HCT116 (cell line): ENCODE measurements around the gene OSBP2.

Experiments used
- CBX3 ChIP-seq: IDR thresholded peaks from 2 replicates; pipeline ENCODE4 v1.6.1; 2012; ENCODE audit warnings: low read depth
- CEBPB ChIP-seq: IDR thresholded peaks from 2 replicates; pipeline ENCODE4 v1.6.1; 2012; ENCODE audit warnings: low read depth
- CTCF ChIP-seq, 3 experiments: fragments of 200-600 bp in 1 of 3; sonication (generic) in 1 of 3; IDR thresholded peaks in 2 of 3; conservative IDR thresholded peaks in 1 of 3; 2 replicates each; pipeline ENCODE4 v1.5.1; 2012 to 2017; ENCODE audit warnings: low read depth in 2 of 3, low read length in 2 of 3, antibody characterized with exemption in 1 of 3, borderline replicate concordance in 1 of 3, control low read depth in 1 of 3, mild to moderate bottlenecking in 1 of 3, mixed read lengths in 1 of 3, mixed run types in 1 of 3, moderate library complexity in 1 of 3; ENCODE audit not compliant: insufficient read depth in 1 of 3
- ELF1 ChIP-seq: IDR thresholded peaks from 2 replicates; pipeline ENCODE4 v1.6.1; 2012; ENCODE audit warnings: low read depth, borderline replicate concordance
- EZH2 ChIP-seq: fragments of 200-600 bp; sonication (generic); IDR thresholded peaks from 2 replicates; pipeline ENCODE4 v1.6.1; 2017; ENCODE audit warnings: antibody characterized with exemption, mixed run types
- EZH2phosphoT487 ChIP-seq: fragments of 200-600 bp; IDR thresholded peaks from 2 replicates; pipeline ENCODE4 v1.6.1; 2018; ENCODE audit warnings: antibody characterized with exemption, borderline replicate concordance
- POLR2A ChIP-seq: IDR thresholded peaks from 2 replicates; pipeline ENCODE4 v1.7.0; 2011; ENCODE audit warnings: borderline replicate concordance; ENCODE audit not compliant: insufficient read depth, insufficient read length; ENCODE audit errors: extremely low read depth
- POLR2AphosphoS5 ChIP-seq: IDR thresholded peaks from 2 replicates; pipeline ENCODE4 v1.6.1; 2011; ENCODE audit warnings: mild to moderate bottlenecking, low read depth, low read length, moderate library complexity
- RAD21 ChIP-seq: IDR thresholded peaks from 2 replicates; pipeline ENCODE4 v1.6.1; 2012; ENCODE audit warnings: low read depth, mild to moderate bottlenecking
- SIN3A ChIP-seq: IDR thresholded peaks from 2 replicates; pipeline ENCODE4 v1.6.1; 2012; ENCODE audit warnings: low read depth
- SP1 ChIP-seq: IDR thresholded peaks from 2 replicates; pipeline ENCODE4 v1.6.1; 2012; ENCODE audit warnings: low read depth
- ZFX ChIP-seq: fragments of 450-650 bp; IDR thresholded peaks from 2 replicates; pipeline ENCODE4 v1.6.1; 2017
- TF ChIP-seq, protein P1 (sequence below): IDR thresholded peaks from 2 replicates; pipeline ENCODE4 v1.6.1; 2012
- TF ChIP-seq, protein P2 (sequence below): IDR thresholded peaks from 2 replicates; pipeline ENCODE4 v1.6.1; 2012

GRCh38 chr22:30873086-30873650 lies 178.5 kb downstream of the OSBP2 start:
- TF ChIP-seq CTCF (IDR thresholded peaks at IDR 0.05 in 2 of 3, conservative IDR thresholded peaks at IDR 0.05 in 1 of 3; ENCODE audit: borderline replicate concordance in 1 of 3, insufficient read depth in 1 of 3, low read depth in 2 of 3, low read length in 2 of 3) (no peak), CEBPB (no peak), POLR2AphosphoS5 (no peak), SIN3A (no peak), RAD21 (no peak), ZFX (no peak), POLR2A (no peak), EZH2phosphoT487 (no peak), EZH2 (no peak), ELF1 (no peak), SP1 (no peak), CBX3 (no peak)
- TF ChIP-seq, protein P1, sequence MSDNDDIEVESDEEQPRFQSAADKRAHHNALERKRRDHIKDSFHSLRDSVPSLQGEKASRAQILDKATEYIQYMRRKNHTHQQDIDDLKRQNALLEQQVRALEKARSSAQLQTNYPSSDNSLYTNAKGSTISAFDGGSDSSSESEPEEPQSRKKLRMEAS: no peak
- TF ChIP-seq, protein P2, sequence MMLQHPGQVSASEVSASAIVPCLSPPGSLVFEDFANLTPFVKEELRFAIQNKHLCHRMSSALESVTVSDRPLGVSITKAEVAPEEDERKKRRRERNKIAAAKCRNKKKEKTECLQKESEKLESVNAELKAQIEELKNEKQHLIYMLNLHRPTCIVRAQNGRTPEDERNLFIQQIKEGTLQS: no peak
